Activated CD4-positive, alpha-beta T cell treated with anti-CD3 and anti-CD28 coated beads for 36 hours (primary cell): ENCODE data around the gene JADE3. TPM values are rescaled to one million over a fixed set of nuclear protein-coding genes. Genes with fewer than 3 reads are reported as not detected.

Source experiments
- ATAC-seq: fragments of 200-7000 bp; cut with Tn5 transposase; one replicate; pipeline ENCODE4 v1.10.0; 2021; ENCODE audit warnings: mild to moderate bottlenecking, moderate library complexity
- CTCF ChIA-PET: fragments of 350-600 bp; sonication (Branson Sonifier 250); formaldehyde crosslinking; loops from one replicate; lab custom pipeline; 2021; ENCODE audit warnings: antibody characterized with exemption; lab: Charles Lee
- POLR2A ChIA-PET: fragments of 350-600 bp; sonication (Branson Sonifier 250); formaldehyde crosslinking; loops from one replicate; lab custom pipeline; 2021; ENCODE audit warnings: antibody characterized with exemption, inconsistent platforms; lab: Charles Lee
- DNase-seq: peaks from one replicate; pipeline ENCODE4 v3.0.0-alpha.2; 2020
- H3K27ac Mint-ChIP-seq: one replicate; pipeline ENCODE4 v1.8.0; 2021; ENCODE audit warnings: mixed read lengths
- H3K27me3 Mint-ChIP-seq: one replicate; pipeline ENCODE4 v1.8.0; 2021; ENCODE audit warnings: mixed read lengths
- H3K36me3 Mint-ChIP-seq: one replicate; pipeline ENCODE4 v1.8.0; 2021; ENCODE audit warnings: low read depth, mixed read lengths
- H3K4me1 Mint-ChIP-seq: one replicate; pipeline ENCODE4 v1.8.0; 2021; ENCODE audit warnings: mixed read lengths
- H3K4me3 Mint-ChIP-seq: one replicate; pipeline ENCODE4 v1.8.0; 2021; ENCODE audit warnings: mild to moderate bottlenecking, moderate library complexity, mixed read lengths
- H3K9me3 Mint-ChIP-seq: one replicate; pipeline ENCODE4 v1.8.0; 2021; ENCODE audit warnings: low read depth, mixed read lengths
- intact Hi-C, 2 experiments: fragments of 100-400 bp; cut with DNase I in 1 of 2; cut with micrococcal nuclease in 1 of 2; formaldehyde crosslinking; loops; one replicate each; pipeline versions ENCODE4 v1.14.2 to v1.15.1; 2022 to 2024; cut with DNase I, micrococcal nuclease
- total RNA-seq, 2 experiments: library from RNA; stranded (reverse); gene quantifications; one replicate each; pipeline ENCODE4 v1.2.3, GENCODE V29; 2021

JADE3 gene
- 1 to 10 TPM; 1.5 to 2.7 TPM for total RNA-seq

- Mint-ChIP-seq H3K9me3 (no peaks in the 10 kb centered on the region), H3K4me3 (peak within 1 kb of the TSS; percentile 71), H3K4me1 (peaks cover 10% of the 10 kb centered on the region), H3K27me3 (peaks cover 31% of the 10 kb centered on the region), H3K36me3 (no peaks in the 10 kb centered on the region), H3K27ac (no peak within 1 kb of the TSS)
- CTCF ChIA-PET = interaction anchor here (1.1 kb wide), 1 partner anchor 8 kb away, joined by 3 read pairs; no protein-coding TSS in a partner anchor
- ATAC-seq (peak; percentile 24), DNase-seq (peak; percentile 47)
- intact Hi-C loops = loop anchor here (2.0 to 5.0 kb wide), 4 partner anchors 67 to 180 kb away; no protein-coding TSS in a partner anchor
- POLR2A ChIA-PET = no interaction called here
These were observed at the start of gene JADE3 for GRCh38 chrX:46912098-46912602. Gene JADE3 (plus strand): TSS chrX:46912421. CDS start chrX:46984895, 72,474 bp downstream.

GRCh38 chrX:46863072-46863471, 49.1 kb upstream of the JADE3 start:
- CTCF ChIA-PET = no interaction called here
- no peak overlapping the region for H3K4me3 Mint-ChIP-seq
- no peaks in the 10 kb centered on the region for H3K27me3 Mint-ChIP-seq
- H3K9me3 Mint-ChIP-seq = no peaks in the 10 kb centered on the region
- DNase-seq (no peak), ATAC-seq (no peak)
- H3K27ac Mint-ChIP-seq = no peak overlapping the region
- POLR2A ChIA-PET = no interaction called here
- H3K4me1 Mint-ChIP-seq = no peaks in the 10 kb centered on the region
- intact Hi-C loops = no loop called here
- H3K36me3 Mint-ChIP-seq = peaks cover 21% of the 10 kb centered on the region

GRCh38 chrX:46864606-46865005, 47.6 kb upstream of the JADE3 start:
- no peak for ATAC-seq
- Mint-ChIP-seq H3K9me3 (no peaks in the 10 kb centered on the region), H3K4me3 (no peak overlapping the region), H3K36me3 (peaks cover 21% of the 10 kb centered on the region), H3K4me1 (no peaks in the 10 kb centered on the region), H3K27ac (no peak overlapping the region), H3K27me3 (no peaks in the 10 kb centered on the region)
- DNase-seq = no peak
- intact Hi-C loops = no loop called here
- ChIA-PET CTCF (interaction anchor here (0.7 kb wide), 1 partner anchor 928 kb away, joined by 3 read pairs; no protein-coding TSS in a partner anchor), POLR2A (no interaction called here)

- Mint-ChIP-seq H3K27me3 (no peaks in the 10 kb centered on the region), H3K27ac (no peak overlapping the region), H3K36me3 (peaks cover 20% of the 10 kb centered on the region), H3K9me3 (no peaks in the 10 kb centered on the region), H3K4me3 (no peak overlapping the region), H3K4me1 (no peaks in the 10 kb centered on the region)
- ATAC-seq (no peak), DNase-seq (no peak)
- ChIA-PET POLR2A (no interaction called here), CTCF (interaction anchor here (0.7 kb wide), 1 partner anchor 929 kb away, joined by 3 read pairs; no protein-coding TSS in a partner anchor)
- intact Hi-C loops = no loop called here
These were observed 46.9 kb upstream of the JADE3 start for GRCh38 chrX:46865281-46865680.

GRCh38 chrX:46866726-46867125, 45.5 kb upstream of the JADE3 start:
- DNase-seq = no peak
- H3K27me3 Mint-ChIP-seq = no peaks in the 10 kb centered on the region
- no peak overlapping the region for H3K27ac Mint-ChIP-seq
- peaks cover 18% of the 10 kb centered on the region for H3K36me3 Mint-ChIP-seq
- H3K4me3 Mint-ChIP-seq = no peak overlapping the region
- H3K4me1 Mint-ChIP-seq = no peaks in the 10 kb centered on the region
- no peaks in the 10 kb centered on the region for H3K9me3 Mint-ChIP-seq
- CTCF ChIA-PET = no interaction called here
- POLR2A ChIA-PET = no interaction called here
- ATAC-seq = no peak
- intact Hi-C loops = no loop called here

GRCh38 chrX:46873746-46874145, 38.5 kb upstream of the JADE3 start:
- no peaks in the 10 kb centered on the region for H3K27me3 Mint-ChIP-seq
- H3K4me1 Mint-ChIP-seq = peaks cover 4% of the 10 kb centered on the region
- H3K36me3 Mint-ChIP-seq = peaks cover 4% of the 10 kb centered on the region
- no peaks in the 10 kb centered on the region for H3K9me3 Mint-ChIP-seq
- intact Hi-C loops = no loop called here
- ChIA-PET CTCF (no interaction called here), POLR2A (no interaction called here)
- no peak overlapping the region for H3K4me3 Mint-ChIP-seq
- no peak overlapping the region for H3K27ac Mint-ChIP-seq
- DNase-seq (no peak), ATAC-seq (no peak)

GRCh38 chrX:46876901-46877300, 35.3 kb upstream of the JADE3 start:
- H3K4me3 Mint-ChIP-seq = no peak overlapping the region
- H3K36me3 Mint-ChIP-seq = peaks cover 2% of the 10 kb centered on the region
- H3K4me1 Mint-ChIP-seq = peaks cover 4% of the 10 kb centered on the region
- CTCF ChIA-PET = no interaction called here
- no peak overlapping the region for H3K27ac Mint-ChIP-seq
- no peaks in the 10 kb centered on the region for H3K9me3 Mint-ChIP-seq
- intact Hi-C loops = no loop called here
- H3K27me3 Mint-ChIP-seq = no peaks in the 10 kb centered on the region
- DNase-seq = no peak
- ATAC-seq = no peak
- POLR2A ChIA-PET = no interaction called here

GRCh38 chrX:46882266-46882665, 30.0 kb upstream of the JADE3 start:
- POLR2A ChIA-PET = no interaction called here
- CTCF ChIA-PET = interaction anchor here (1.0 kb wide), 2 partner anchors 23 to 211 kb away, joined by 3 to 4 read pairs; no protein-coding TSS in a partner anchor
- no peaks in the 10 kb centered on the region for H3K4me1 Mint-ChIP-seq
- no peak for DNase-seq
- H3K9me3 Mint-ChIP-seq = no peaks in the 10 kb centered on the region
- H3K27ac Mint-ChIP-seq = no peak overlapping the region
- no peak overlapping the region for H3K4me3 Mint-ChIP-seq
- no peak for ATAC-seq
- intact Hi-C loops = no loop called here
- no peaks in the 10 kb centered on the region for H3K27me3 Mint-ChIP-seq
- no peaks in the 10 kb centered on the region for H3K36me3 Mint-ChIP-seq

- no peaks in the 10 kb centered on the region for H3K4me1 Mint-ChIP-seq
These were observed 27.4 kb upstream of the JADE3 start for GRCh38 chrX:46884799-46885198.

GRCh38 chrX:46898207-46898606, 14.0 kb upstream of the JADE3 start:
- Mint-ChIP-seq H3K36me3 (no peaks in the 10 kb centered on the region), H3K9me3 (no peaks in the 10 kb centered on the region), H3K4me3 (no peak overlapping the region), H3K27me3 (peaks cover 3% of the 10 kb centered on the region), H3K4me1 (no peaks in the 10 kb centered on the region), H3K27ac (no peak overlapping the region)
- DNase-seq = no peak
- no peak for ATAC-seq
- intact Hi-C loops = no loop called here
- CTCF ChIA-PET = interaction anchor here (0.6 kb wide), 1 partner anchor 197 kb away, joined by 3 read pairs; no protein-coding TSS in a partner anchor
- POLR2A ChIA-PET = no interaction called here

More at GRCh38 chrX:46884799-46885198, 27.4 kb upstream of the JADE3 start:
- no peak for DNase-seq
- POLR2A ChIA-PET = no interaction called here
- Mint-ChIP-seq H3K4me3 (no peak overlapping the region), H3K9me3 (no peaks in the 10 kb centered on the region), H3K27ac (no peak overlapping the region), H3K36me3 (no peaks in the 10 kb centered on the region), H3K27me3 (no peaks in the 10 kb centered on the region)
- ATAC-seq = no peak
- intact Hi-C loops = no loop called here
- CTCF ChIA-PET = no interaction called here

- peak overlapping the region; percentile 46 for H3K4me3 Mint-ChIP-seq
- intact Hi-C loops = loop anchor here (1.0 to 5.0 kb wide), 3 partner anchors 75 to 189 kb away; no protein-coding TSS in a partner anchor
- POLR2A ChIA-PET = no interaction called here
These were observed 8.6 kb upstream of the JADE3 start for GRCh38 chrX:46903458-46904242.

More at GRCh38 chrX:46903458-46904242, 8.6 kb upstream of the JADE3 start:
- H3K4me1 Mint-ChIP-seq = peaks cover 2% of the 10 kb centered on the region
- peak; percentile 98 for ATAC-seq
- CTCF ChIA-PET = interaction anchor here (0.7 to 1.7 kb wide), 6 partner anchors 9 to 74 kb away, joined by 3 to 5 read pairs (median 3); partner anchors contain the start of gene JADE3
- peak; percentile 73 for DNase-seq
- peaks cover 3% of the 10 kb centered on the region for H3K27me3 Mint-ChIP-seq
- no peaks in the 10 kb centered on the region for H3K36me3 Mint-ChIP-seq
- H3K27ac Mint-ChIP-seq = no peak overlapping the region
- H3K9me3 Mint-ChIP-seq = no peaks in the 10 kb centered on the region
